Activated CD4-positive, alpha-beta T cell treated with anti-CD3 and anti-CD28 coated beads for 4 hours (primary cell): ENCODE measurements around the gene LPCAT1.
"Not testable (repeated sequence)": the region's sequence is repeated elsewhere in the genome, so short reads cannot be mapped to it uniquely, and the experiment has no call there.

Source experiments
- DNase-seq, 2 donors: peaks; one replicate each; pipeline ENCODE4 v3.0.0-alpha.2; 2020

LPCAT1 gene

DNA sequence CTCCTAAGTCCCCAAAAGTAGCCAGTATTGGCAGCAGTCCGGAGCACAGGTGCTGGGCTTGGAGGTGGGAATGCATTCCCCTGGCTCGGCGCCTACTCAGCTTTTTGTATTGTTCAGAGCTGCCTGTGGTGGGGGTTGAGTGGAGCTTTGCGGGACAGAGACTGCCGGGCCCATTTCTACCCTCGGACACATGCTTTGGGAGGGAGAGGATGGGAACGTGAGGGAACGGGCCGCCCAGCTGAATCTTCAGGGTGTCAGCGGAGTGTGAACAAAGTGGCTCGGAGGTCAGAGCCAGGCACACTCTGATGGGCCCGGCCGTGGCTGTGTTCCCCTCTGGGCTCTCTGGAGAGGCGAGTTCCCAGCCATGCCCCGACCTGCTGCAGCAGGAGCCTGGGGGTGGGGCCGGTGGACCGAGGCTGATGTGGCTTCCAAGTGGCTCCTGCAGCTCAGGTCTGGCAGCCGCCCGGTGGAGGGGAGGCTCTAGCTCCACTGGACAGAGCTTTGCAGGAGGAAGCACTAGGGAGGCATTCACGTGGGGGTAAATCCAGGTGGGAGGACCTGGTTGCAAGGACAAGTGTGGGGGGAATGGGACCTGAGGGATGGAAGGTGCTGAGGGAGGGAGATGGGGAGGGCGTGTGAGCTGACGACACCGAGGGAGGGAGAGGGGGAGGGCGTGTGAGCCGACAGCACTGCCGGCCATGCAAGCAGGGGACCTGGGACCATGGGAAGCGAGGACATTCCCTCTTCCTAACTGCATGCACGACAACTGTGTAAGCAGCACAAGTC, 47.4 kb downstream of the LPCAT1 start:
- no peak for DNase-seq

DNA sequence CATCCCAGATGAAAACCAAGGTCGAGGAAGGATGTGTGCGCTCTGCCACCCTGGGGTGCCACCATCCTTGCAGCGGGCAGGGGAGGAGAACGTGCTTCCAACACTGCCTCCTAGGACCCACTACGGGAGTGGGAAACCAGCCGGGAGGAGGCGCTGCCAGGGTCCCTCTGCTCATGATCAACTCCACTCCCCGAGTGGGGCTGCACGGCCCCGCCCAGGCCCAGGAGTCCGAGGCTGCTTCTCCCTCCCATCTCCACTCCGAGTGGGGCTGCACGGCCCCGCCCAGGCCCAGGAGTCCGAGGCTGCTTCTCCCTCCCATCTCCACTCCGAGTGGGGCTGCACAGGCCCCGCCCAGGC, 48.2 kb downstream of the LPCAT1 start:
- not testable (repeated sequence) for DNase-seq

GRCh38 chr5:1474866-1475543, 48.8 kb downstream of the LPCAT1 start:
- DNase-seq: no peak

GRCh38 chr5:1474183-1474839, 49.4 kb downstream of the LPCAT1 start:
- no peak for DNase-seq

GRCh38 chr5:1473746-1474145, 50.0 kb downstream of the LPCAT1 start:
- no peak for DNase-seq

- no peak for DNase-seq
Measured at GRCh38 chr5:1472964-1473628, 50.7 kb downstream of the LPCAT1 start.

- no peak for DNase-seq
Measured at GRCh38 chr5:1471997-1472963, 51.5 kb downstream of the LPCAT1 start.

DNA sequence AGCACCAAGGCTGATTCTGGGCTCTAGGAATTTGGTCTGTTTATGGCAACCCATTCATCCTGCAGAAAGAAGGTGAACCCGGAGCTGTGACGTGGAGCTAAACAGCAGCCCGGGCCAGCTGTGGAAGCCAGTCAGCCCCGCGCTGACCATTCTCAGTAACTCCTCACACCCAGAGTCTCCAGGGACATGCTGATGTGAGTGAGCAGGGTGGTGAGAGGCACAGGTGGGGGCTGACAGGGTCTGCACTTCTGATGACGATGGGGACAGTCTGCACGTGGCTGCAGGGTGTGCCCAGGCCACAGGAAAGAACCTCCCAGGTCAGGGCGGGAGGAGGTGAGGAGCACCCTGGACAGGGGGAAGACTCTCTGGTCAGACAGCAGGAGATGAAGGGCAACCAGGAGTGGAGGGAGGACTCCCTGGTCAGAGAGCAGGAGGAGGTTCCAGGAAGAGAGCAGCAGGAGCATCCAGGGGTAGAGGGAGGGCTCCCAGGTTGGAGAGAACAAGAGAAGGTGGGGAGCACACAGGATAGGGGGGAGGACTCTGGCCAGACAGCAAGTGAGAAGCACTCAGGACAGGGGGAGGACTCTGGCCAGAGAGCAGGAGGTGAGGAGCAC, 52.4 kb downstream of the LPCAT1 start:
- no peak for DNase-seq

DNA sequence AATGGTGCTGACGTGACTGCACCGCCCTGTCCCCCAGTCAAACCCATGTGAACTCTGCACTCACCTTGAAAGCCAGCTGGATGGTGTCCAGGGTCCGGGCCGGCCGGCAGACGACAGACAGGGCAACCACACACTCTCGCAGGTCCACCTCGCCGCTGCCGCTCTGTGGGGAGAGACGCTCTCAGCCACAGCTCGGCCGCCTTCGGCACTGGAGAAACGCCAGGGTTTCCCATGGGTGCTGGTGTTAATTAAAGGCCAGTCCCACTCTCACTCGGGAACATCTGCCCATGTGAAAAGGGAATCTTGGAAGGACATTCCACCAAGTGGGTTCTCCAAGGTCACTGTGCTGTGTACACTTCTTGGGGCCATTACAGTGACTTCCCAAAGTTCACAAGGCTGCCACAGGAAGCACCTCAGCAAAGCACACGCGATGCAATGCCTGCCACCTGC, 53.0 kb downstream of the LPCAT1 start:
- no peak for DNase-seq

DNA sequence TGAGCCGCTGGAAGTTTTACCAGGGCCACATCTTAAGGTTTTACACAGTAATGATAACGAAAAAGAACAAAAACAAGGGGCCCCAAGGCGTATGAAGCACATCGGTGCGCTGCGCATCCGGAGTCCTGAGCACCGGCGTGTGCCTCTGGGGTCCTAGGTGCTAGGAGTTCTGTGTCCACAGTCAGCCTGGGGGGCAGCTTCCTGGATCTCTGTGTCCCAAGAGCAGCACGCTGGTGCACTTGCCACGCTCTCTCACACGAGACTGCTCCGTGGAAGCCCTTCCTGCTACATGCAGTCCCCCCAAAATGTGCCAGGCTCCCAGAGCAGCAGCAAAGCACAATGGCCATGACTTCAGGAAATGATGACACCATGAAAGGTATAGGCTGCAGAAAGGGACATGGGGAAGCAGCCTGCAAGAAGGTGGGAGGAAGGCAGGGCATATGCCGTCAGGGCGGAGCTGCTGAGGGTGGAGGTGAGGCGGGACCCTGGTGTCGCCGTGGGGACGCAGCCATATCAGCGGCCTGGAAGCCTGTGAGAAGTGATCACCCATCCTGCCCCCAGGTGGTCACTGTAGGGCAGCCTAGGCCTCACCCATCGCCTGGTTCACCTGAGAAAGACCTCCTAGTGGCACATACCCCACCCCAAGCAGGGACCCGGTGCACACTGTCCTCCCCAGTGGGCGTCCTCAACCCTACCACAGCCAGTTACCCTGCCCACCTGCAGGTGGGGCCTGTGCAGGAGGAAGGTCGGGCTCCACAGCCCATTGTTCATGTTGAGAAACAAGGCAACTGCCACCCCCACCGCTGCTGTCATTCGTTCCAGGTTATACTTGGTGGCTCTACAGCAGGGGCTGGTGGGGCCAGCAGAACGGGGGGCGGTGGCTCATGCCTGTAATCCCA, 54.9 kb downstream of the LPCAT1 start:
- no peak for DNase-seq

DNA sequence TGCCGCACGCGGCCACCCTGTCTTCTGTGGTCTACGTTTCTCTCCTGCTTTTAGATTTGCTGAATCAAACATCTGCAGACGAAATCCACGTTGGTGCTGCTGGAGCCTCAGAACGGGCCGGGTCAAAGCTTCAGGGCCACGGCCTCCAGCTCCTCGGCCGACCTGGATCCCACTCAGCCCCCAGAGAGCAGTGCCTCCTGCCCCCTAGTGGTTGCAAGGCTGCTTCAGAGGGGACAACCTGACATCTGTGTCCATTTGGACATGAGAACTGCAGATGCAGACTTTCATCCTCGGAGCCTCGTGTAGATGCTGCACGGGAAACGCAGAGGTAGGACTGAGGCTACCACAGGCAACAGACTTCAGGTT, 55.5 kb downstream of the LPCAT1 start:
- peak in 1 of 2 donors; percentile 22 for DNase-seq

DNA sequence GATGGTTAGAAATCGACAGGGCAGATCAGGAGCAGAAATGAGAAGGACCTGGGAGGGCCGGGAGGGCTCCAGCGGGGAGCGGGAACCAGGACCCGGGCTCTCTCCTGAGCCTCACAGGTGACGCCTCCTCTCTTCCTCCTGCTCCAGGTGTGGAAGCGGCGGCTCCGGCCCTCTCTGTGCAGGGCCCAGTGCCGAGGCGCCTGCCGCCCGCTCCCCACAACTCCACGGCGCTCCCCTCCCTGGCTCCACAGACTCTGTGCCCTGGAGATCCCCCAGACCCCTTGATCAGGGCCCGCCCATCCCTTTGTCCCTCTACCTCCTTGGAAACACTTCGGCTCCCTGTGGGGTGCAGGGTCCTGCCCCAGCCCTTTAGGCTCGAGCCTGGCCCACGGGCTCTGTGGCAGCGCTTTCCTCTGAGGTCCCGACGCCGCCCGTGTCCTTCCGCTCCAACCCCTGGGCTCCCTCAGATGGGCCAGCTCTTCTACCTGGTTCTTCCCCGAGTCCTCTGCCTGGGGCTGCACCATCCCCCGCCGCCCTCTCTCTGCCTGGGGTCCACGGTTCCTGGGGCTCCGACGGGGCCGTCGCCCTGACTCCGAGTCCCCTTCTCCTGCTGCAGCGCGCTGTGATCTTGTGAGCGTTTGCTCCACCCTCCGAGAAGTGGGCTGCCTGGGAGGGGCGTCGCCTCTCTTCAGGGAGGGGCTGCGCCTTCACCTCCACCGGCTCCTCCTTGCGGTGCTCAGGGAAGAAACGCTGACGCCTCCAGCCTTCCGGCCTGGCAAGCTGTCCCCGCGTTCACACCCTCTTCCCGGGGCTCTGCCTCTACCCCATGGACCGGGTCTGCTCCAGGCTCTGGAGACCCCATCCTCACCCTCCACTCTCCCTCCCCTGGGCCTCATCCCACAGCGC, 56.2 kb downstream of the LPCAT1 start:
- DNase-seq: no peak

GRCh38 chr5:1466631-1467265, 57.0 kb downstream of the LPCAT1 start:
- no peak for DNase-seq

DNA sequence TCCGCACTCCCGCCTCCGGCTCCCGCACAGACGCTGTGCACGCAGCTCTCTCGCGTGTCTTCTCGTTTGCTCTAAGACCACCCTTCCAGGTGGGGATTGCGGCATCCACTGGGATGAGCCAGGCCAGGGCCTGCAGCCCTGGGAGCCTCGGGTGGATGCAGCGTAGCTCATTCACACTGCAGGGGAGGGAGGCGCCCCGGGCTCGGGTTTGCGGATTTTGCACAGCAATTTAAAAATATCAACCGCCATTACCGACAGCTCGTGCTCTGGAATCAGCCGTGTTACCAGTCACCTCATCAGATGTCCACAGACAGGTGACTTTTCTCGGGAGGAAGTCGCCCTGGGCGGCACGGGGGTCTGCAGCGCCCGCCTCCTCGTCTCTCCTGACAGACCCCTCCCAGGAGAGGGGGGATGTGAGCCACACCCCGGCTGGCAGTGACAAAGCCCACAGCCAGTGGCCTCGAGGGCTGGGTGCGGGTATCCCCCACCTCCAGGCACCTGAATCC, 57.7 kb downstream of the LPCAT1 start:
- no peak for DNase-seq

- DNase-seq: no peak
Measured at GRCh38 chr5:1465117-1465516, 58.6 kb downstream of the LPCAT1 start.

DNA sequence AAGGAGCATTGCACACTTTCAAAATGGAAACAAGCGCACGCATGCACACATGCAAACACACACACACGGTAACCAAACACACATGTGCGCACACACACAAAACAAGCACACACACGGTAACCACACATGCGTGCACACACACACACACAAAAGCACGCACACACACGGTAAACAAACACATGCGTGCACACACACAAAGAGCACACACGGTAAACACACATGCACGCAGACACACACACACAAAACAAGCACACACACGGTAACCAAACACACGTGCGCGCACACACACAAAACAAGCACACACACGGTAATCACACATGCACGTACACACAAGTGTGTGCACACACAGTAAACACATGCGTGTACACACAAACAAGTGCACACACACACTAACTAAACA, 59.2 kb downstream of the LPCAT1 start:
- no peak for DNase-seq

DNA sequence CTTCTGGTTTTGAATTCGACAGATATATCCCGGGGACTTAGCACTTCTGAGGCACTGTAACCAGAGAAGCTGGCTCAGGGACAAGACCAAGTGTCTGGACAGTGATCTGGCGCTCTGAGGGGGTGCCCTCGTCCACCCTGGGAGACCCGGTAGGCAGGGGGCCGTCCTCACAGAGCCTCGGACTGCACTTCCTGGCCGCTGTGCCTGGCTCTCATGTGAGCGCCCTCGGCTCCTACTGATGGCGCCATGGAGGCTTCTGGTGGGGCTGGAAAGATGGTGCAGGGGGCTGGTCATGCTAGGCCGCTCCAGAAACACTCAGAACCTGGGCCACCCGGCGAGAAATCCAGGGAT, 59.7 kb downstream of the LPCAT1 start:
- DNase-seq: no peak

GRCh38 chr5:1463326-1464095, 60.2 kb downstream of the LPCAT1 start:
- DNase-seq: no peak
